Fibroblast of skin of back (primary cell): Measurements from ENCODE around the gene MRGPRG.
A peak's percentile ranks its signal among the peaks of the same experiment; 100 is the strongest.

Source experiments
- DNase-seq: peaks from one replicate; pipeline ENCODE4 v3.0.0-alpha.2; 2013

Gene MRGPRG

DNA sequence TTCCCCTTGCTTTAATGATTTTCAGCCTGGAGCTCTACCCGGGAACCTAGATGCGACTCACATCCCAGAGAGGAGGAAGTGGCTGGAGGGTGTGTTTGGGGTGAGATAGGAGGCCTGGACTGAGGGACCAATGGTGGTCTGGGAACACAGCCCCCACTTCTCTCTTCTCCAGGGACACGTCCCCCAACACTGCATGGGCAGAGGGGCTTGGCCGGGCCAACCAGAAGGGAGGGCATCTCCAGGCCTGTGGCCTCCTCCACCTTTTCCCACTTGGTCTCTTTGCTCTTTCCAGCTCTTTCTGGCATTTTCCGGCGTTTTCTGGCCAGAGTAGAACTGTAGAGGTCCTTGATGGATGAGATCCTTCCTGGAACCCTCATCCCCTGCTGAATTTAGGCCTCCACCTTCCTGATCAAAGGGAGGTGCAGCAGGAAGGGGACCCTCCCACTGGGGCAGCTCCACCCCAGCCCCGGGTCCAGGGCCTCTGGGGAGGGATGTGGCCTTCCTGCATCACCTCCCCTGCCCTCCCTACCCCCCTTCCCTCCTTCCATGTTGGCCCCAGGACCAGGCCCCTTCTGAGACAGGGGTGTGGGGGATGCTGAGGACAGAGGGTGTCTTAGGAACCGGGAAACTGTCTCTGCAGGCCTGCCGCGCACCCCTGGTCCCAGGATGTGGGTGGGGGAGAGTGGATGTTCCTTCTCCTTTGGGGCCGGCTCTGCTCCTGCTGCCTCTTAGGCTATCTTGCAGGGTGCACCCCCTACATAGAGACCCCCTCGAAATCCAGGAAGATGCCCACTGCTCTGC, 24.4 kb downstream of the MRGPRG start:
- no peak for DNase-seq

DNA sequence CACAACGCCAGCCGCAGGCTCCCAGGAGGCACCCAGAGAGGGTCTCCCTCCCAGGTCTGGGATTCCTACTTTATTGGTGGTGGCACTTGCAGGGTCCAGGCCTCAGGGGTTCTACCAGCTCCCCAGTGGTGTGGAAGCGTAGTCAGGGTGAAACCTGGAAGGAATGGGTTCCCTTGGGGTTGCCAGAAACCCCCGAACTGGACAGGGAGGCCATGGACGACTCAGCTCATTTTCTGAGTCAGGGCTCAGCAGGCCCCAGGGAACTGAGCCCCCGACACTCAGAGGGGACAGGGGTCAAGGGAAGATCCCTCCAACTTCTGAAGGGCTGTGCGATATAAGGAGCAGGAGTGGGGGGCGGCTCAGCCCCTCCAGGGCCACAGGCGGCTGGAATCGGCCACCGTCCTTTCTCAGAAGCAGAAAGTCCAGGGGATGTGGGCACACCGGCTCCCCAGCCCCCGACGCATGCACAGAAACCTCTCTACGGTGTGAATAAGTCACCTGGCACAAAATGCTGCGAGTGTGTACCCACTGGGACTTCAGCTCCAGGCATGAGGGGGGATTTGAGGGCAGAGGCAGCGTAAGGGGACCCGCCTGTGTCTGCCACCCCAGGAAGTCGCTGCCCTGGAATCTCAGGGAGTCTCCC, 25.1 kb downstream of the MRGPRG start:
- no peak for DNase-seq

DNA sequence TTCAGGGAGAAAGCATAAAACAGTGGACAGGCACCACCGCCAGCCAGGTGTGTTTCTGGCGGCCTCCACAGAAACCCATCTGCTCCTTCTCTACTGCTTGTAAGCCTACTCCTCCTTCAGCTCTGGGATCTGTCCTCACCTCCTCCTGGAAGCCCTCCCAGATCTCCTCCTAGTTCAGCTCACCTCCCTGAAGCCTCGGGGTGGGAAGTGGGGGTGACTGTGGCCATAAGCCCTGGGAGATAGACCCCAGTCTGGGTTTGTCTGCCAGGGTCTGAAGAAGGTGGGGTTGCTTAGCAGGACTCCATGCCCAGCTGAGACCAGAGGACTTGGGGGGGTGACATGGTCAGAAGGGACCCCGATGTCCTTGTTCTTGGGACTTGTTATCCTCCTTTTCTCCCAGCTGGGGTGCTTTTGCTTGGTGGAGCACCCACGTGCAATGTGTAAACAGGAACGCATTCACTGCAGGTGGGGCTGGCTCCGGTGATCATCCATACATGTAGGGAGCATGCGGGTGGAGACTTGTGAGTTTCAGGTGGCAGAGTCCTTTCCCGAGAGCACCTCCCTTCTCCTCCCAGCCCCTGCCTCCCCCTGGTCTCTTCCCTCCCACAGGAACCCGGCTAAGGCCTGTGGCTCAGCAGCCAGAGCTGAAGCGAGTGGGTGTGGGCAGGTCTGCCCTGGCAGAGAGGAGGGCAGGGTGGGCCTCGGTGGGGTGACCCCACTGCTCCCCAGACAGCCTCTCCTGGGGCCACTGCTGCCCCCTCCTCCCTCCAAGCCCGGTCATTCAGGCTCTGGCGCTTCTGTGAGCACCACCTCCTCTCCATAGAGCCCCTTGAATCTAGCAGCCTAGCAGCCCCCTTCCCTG, 25.9 kb downstream of the MRGPRG start:
- DNase-seq, result no peak

DNA sequence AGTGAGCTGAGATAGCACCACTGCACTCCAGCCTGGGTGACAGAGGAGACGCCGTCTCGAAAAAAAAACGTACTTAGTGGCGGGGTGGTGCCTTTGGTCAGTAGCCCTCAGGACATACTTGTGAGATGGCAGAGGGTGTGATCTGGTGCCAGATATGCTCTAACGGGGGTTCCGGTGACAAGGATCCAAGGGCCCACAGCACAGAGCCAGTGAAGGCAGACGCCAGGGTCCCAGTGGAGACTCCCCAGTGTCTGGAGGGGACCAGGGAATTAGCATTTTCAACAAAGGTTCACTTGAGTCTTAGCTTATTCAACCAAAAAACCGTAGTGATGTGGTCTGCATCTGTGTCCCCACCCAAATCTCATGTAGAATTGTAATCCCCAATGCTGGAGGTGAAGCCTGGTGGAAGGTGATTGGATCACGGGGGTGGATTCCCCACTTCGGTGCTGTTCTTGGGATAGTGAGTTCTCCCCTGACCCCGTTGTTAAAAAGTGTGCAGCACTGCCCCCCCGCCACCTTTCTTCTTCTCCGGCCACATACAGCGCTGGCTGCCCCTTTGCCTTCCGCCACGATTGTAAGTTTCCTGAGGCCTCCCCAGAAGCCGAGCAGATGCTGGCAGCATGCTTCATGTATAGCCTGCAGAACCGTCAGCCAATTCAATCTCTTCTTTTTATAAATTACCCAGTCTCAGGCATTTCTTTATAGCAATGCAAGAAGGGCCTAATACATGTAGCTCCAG, 26.9 kb downstream of the MRGPRG start:
- no peak for DNase-seq

- no peak for DNase-seq
Measured at GRCh38 chr11:3190600-3190999, 28.0 kb downstream of the MRGPRG start.

DNA sequence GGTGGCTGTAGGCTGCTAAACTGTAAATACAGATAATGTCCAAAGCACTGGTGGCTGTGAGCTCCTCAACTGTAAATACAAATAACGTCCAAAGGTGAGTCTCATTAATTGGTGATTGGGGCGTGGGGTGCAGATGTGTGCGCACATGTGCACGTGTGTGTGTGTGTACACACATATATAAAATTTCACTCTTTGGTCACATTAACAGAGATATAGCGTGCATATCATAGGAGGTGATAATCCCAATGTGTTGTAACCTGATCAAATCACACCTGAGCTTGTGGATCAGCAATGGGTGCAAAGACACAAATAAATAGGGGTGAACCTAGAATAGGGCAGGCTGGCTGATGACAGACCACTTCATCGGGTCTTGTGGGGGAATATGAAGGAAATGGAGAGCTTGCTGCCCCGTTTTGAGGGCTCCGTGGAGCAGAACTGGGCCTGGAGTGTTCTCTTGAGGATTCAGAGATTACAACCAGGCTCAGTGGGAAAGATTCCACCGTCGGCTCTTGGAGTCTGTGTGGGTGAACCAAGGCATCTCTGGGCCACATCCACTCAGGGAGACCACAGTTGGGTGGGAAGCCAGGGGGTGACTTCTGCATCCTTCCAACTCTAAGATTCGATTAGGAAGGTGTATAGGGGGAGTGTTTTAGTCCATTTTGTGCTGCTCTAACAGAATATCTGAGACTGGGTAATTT, 28.6 kb downstream of the MRGPRG start:
- DNase-seq, result no peak

- no peak for DNase-seq
Measured at GRCh38 chr11:3189196-3189843, 29.3 kb downstream of the MRGPRG start.

DNA sequence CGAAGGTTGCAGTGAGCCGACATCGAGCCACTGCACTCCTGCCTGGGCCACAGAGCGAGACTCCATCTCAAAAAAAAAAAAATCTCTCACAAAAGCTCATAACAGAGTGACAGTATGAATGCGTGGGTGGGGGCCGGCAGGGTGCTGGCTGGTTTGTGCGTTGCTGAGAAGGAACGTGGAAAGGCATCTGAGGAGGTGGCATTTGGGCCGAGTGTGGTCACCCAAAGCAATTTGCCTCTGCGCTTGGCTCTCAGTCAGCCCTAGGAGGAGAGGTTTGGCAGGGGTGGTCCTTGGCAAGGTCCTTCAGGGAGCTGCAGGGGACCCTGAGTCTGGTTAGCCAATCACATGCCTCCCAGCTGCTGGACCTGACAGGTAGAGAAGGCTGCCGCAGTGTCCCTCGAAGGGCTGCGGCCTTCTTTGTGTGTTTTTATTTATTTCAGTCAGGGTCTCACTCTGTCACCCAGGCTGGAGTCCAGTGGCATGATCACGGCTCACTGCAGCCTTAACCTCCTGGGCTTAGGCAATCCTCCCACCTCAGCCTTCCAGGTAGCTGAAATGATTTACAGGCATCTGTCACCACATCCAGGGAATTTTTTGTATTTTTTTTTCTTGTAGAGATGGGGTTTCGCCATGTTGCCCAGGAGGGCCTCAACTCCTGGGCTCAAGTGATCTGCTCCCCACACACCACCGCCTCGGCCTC, 30.0 kb downstream of the MRGPRG start:
- DNase-seq, result no peak

DNA sequence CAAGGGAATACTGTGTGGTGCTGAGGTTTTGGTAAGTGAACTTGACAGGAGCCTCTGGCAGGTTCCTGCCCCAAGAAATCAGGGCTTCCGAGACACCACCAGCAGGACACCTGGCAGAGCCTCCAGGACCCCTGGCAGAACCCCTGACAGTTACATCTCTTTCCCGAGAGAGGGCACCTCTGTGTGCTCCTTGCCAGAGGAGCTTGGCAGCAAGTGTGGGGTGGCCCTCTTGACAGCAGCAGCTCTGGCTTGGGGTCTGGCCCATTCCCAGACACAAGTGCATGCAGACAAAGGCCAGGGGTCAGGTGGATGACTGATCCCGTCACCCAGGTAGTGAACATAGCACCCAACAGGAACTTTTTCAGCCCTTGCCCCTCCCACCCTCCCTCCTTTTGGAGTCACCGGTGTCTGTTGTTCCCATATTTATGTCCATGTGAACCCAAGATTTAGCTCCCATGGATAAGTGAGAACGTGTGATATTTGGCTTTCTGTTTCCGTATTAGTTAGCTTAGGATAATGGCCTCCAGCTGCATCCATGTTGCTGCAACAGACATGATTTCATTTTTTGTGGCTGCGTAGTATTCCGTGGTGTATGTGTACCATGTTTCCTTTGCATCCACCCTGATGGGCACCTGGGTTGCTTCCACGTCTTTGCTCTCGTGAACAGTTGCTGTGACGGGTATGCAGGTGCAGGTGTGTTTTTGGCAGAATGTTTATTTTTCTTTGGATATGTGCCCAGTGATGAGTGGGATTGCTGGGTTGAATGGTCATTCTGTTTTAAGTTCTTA, 32.3 kb downstream of the MRGPRG start:
- no peak for DNase-seq

DNA sequence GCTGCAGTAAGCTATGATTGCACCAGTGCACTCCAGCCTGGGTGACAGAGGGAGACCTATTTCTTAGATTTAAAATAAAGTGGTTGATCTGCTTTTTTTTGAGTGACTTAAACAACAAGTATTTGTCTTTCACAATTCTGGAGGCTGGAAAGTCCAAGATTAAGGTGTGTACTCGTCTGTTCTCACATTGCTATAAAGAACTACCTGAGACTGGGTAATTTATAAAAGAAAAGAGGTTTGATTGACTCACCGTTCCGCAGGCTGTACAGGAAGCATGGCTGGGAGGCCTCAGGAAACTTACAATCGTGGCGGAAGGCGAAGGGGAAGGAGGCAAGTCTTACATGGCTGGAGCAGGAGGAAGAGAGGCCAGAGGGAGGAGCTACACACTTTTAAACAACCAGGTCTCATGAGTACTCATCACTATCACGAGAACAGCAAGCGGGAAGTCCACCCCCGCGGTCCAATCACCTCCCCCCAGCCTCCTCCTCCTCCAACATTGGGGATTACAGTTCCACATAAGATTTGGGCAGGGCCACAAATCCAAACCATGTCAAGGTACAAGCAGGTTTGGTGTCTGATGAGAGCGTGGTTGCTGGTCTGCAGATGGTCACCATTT, 33.8 kb downstream of the MRGPRG start:
- DNase-seq, result no peak

GRCh38 chr11:3183523-3183922, 35.1 kb downstream of the MRGPRG start:
- DNase-seq, result no peak

DNA sequence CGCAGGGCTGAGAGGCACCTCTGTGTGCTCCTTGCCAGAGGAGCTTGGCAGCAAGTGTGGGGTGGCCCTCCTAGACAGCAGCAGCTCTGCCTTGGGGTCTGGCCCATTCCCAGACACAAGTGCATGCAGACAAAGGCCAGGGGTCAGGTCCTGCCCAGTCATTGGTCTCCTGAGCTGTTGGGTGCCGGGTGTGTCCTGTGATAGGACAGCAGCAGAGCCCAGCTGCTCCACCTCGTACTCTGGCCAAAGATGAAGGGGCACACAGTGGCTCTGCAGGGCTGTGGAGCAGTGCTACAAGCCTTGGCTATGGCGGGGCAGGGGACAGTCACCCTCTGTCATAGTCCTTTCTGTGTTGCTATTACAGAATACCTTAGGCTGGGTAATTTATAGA, 36.2 kb downstream of the MRGPRG start:
- no peak for DNase-seq

- DNase-seq, result no peak
Measured at GRCh38 chr11:3181725-3182461, 36.7 kb downstream of the MRGPRG start.

GRCh38 chr11:3180869-3181268, 37.7 kb downstream of the MRGPRG start:
- no peak for DNase-seq

- DNase-seq, result peak; percentile 47
Measured at GRCh38 chr11:3178349-3178748, 40.3 kb downstream of the MRGPRG start.

DNA sequence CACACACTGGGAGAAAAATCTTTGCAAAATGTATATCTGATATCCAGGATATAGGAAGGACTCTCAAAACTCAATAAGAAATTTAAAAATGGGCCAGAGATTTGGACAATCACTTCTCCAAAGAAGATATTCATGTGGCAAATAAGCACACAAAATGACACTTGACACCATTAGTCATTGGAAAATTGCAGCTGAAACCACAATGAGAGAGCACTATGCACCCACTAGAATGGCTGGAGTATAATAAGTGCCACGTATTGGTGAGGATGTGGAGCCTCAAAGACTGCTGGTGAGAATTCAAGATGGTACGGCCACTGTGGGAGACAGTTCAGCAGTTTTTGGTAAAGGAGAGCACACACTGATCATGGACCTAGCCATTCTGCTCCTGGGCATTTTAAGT, 40.7 kb downstream of the MRGPRG start:
- DNase-seq, result peak; percentile 45

GRCh38 chr11:3176487-3176886, 42.1 kb downstream of the MRGPRG start:
- DNase-seq, result no peak

DNA sequence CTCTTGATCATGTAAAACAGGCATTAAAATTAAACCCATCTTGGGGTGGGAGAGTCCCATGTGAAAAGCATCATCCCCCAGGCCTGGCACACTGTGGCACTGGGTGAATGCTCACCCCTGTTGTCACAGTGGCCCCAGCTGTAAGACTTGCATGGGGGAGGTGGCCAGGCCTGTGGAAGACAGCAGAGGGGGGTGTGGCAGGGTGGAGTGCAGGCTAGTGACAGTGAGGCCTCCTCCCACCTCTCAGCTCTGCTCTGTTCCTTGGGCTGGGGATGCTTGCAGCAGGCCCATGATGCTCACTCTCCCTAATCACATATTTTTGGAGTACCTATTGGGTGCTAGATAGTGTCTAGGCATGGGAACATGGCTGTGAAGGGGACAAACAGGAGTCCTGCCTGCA, 43.4 kb downstream of the MRGPRG start:
- DNase-seq, result no peak

- no peak for DNase-seq
Measured at GRCh38 chr11:3174387-3174786, 44.2 kb downstream of the MRGPRG start.
